ENCODE measurements around the gene GPR155. TPM values are rescaled to one million over a fixed set of nuclear protein-coding genes. Genes with fewer than 3 reads are reported as not detected.

GPR155 gene
- total and polyA plus RNA-seq, 10 donors, result 0.80 to 15.5 (median 10.3) TPM

DNA sequence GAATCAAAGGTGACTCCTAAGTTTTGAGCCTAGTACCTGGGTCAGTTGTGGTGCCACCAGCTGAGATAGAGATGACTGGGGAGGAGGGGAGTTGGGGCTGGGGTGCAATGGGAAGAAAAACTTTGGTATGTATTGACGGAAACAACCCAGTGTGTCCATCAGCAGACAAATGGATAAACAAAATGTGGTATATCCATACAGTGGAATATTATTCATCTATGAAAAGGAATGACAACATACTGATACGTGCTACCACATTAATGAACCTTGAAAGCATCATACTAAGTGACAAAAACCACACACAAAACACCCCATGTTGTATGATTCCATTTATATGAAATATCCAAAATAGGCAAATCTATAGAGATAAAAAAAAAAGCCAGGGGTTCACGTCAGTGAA lies 41.1 kb upstream of the GPR155 start:
- Histone ChIP-seq H3K27ac (no peak overlapping the region), H3K27me3 (replicated peaks in 1 of 7) (no peaks in the 10 kb centered on the region), H3K4me3 (no peak overlapping the region), H3K4me1 (peaks cover 0 to 23% (median 2%) of the 10 kb centered on the region in 6 donors), H3K36me3 (no peaks in the 10 kb centered on the region), H3K9me3 (peaks cover 0 to 9% (median 3%) of the 10 kb centered on the region in 8 donors)
- 88 to 96% (median 93%) methylated on average over 3 of the region's 3 CpGs for WGBS, 5 donors
- intact Hi-C loops (cut with DNase I; ENCODE audit: low total_unique reads), result no loop called here
- TF ChIP-seq POLR2AphosphoS5 (IDR thresholded peaks at IDR 0.05) (no peak), CTCF (IDR thresholded peaks at IDR 0.05 in 8 of 11, conservative IDR thresholded peaks at IDR 0.05 in 3 of 11) (no peak), POLR2A (IDR thresholded peaks at IDR 0.05) (no peak)
- DNase-seq, result no peak

GRCh38 chr2:174527101-174527721 lies 40.4 kb upstream of the GPR155 start:
- Histone ChIP-seq H3K4me1 (peaks cover 0 to 31% (median 9%) of the 10 kb centered on the region in 6 donors), H3K27ac (no peak overlapping the region), H3K9me3 (peaks cover 0 to 9% (median 3%) of the 10 kb centered on the region in 8 donors), H3K36me3 (no peaks in the 10 kb centered on the region), H3K27me3 (replicated peaks in 1 of 7) (no peaks in the 10 kb centered on the region), H3K4me3 (no peak overlapping the region)
- DNase-seq, result no peak
- intact Hi-C loops (cut with DNase I; ENCODE audit: low total_unique reads), result no loop called here
- 90 to 97% (median 94%) methylated on average over 3 of the region's 3 CpGs for WGBS, 5 donors
- TF ChIP-seq POLR2AphosphoS5 (IDR thresholded peaks at IDR 0.05) (no peak), POLR2A (IDR thresholded peaks at IDR 0.05) (no peak), CTCF (IDR thresholded peaks at IDR 0.05 in 8 of 11, conservative IDR thresholded peaks at IDR 0.05 in 3 of 11) (no peak)

DNA sequence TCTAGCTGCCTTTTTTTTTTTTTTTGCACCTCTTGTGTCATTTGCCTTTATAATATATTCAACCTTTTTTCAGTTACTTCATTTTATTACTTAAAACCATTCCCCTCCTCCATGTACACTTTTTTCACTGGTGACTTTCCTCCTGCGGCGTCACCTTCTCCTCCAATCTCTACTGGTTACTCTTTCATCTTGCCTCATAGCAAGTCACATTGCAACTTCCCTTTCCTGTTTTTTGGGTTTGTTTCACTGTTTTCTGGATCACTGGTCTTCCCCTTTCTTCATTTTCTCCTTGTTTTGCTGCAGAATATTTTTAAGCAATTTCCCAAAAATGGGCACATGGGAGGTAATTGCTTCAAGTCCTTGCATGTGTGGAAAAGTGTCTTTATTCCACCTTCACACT lies 37.7 kb upstream of the GPR155 start:
- intact Hi-C loops (cut with DNase I; ENCODE audit: low total_unique reads), result no loop called here
- Histone ChIP-seq H3K4me1 (peaks cover 0 to 35% (median 10%) of the 10 kb centered on the region in 6 donors), H3K36me3 (no peaks in the 10 kb centered on the region), H3K9me3 (peaks cover 0 to 9% (median 3%) of the 10 kb centered on the region in 8 donors), H3K27ac (peak overlapping the region in 6 of 8 donors; percentile 23 to 88 (median 72)), H3K27me3 (replicated peaks in 1 of 7) (no peaks in the 10 kb centered on the region), H3K4me3 (peak overlapping the region in 1 of 8 donors; percentile 51)
- no peak for DNase-seq
- WGBS, 5 donors, result 44 to 79% (median 65%) methylated on average over 2 of the region's 2 CpGs
- TF ChIP-seq CTCF (IDR thresholded peaks at IDR 0.05 in 8 of 11, conservative IDR thresholded peaks at IDR 0.05 in 3 of 11) (no peak), POLR2A (IDR thresholded peaks at IDR 0.05) (no peak), POLR2AphosphoS5 (IDR thresholded peaks at IDR 0.05) (peak in 1 of 3 donors; percentile 35)

DNA sequence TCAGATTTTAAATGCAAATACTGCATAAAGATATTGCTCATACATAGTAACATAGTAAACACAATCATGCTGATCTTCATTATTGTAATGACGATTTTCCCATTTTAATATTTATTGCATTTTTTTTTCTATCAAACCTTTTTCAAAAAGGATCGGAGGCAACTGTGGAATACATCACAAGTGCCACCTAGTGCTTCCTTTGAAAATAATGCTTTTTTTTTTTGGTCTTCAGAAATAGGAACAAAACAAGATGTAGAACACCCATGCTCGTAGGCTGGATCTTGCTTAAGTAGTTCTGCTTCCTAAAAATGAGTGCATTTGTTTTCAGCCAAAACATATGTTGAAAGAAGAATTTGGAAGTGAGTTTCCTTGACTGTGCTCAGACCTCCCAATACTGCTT lies 35.7 kb upstream of the GPR155 start:
- no peaks in the 10 kb centered on the region for H3K27me3 ChIP-seq (replicated peaks in 1 of 7)
- H3K36me3 ChIP-seq, result no peaks in the 10 kb centered on the region
- no peak for TF ChIP-seq POLR2A (IDR thresholded peaks at IDR 0.05)
- TF ChIP-seq CTCF (IDR thresholded peaks at IDR 0.05 in 8 of 11, conservative IDR thresholded peaks at IDR 0.05 in 3 of 11), result peak in 8 of 11 experiments; percentile 21 to 43 (median 36)
- H3K4me1 ChIP-seq, result peaks cover 0 to 35% (median 10%) of the 10 kb centered on the region in 6 donors
- intact Hi-C loops (cut with DNase I; ENCODE audit: low total_unique reads), result no loop called here
- DNase-seq, result no peak
- H3K9me3 ChIP-seq, result peaks cover 0 to 2% (median 0%) of the 10 kb centered on the region in 8 donors
- peak overlapping the region in 5 of 8 donors; percentile 22 to 88 (median 82) for H3K27ac ChIP-seq
- 12 to 19% (median 14%) methylated on average over 3 of the region's 3 CpGs for WGBS, 5 donors
- peak overlapping the region in 1 of 8 donors; percentile 43 for H3K4me3 ChIP-seq

All from spleen (tissue), 11 donors.